Type B pancreatic cell (in vitro differentiated cells): ENCODE data around the gene NACC1. TPM values are rescaled to one million over a fixed set of nuclear protein-coding genes. Genes with fewer than 3 reads are reported as not detected.
"Not testable (repeated sequence)": the region's sequence is repeated elsewhere in the genome, so short reads cannot be mapped to it uniquely, and the experiment has no call there.

Experiments
- DNase-seq: peaks from one replicate; pipeline ENCODE4 v3.0.0; 2021; ENCODE audit warnings: mixed read lengths; ENCODE audit not compliant: unreplicated experiment; ENCODE audit errors: extremely low spot score
- H3K27ac Mint-ChIP-seq: 2 replicates; pipeline ENCODE4 v1.8.0; 2021; ENCODE audit warnings: mild to moderate bottlenecking, mixed read lengths
- H3K27me3 Mint-ChIP-seq: 2 replicates; pipeline ENCODE4 v1.8.0; 2021; ENCODE audit warnings: mixed read lengths
- H3K36me3 Mint-ChIP-seq: 2 replicates; pipeline ENCODE4 v1.8.0; 2021; ENCODE audit warnings: mixed read lengths
- H3K4me1 Mint-ChIP-seq: one replicate; pipeline ENCODE4 v1.8.0; 2021; ENCODE audit warnings: mixed read lengths; ENCODE audit not compliant: unreplicated experiment
- H3K4me3 Mint-ChIP-seq: 2 replicates; pipeline ENCODE4 v1.8.0; 2021; ENCODE audit warnings: mild to moderate bottlenecking, mixed read lengths
- H3K9me3 Mint-ChIP-seq: 2 replicates; pipeline ENCODE4 v1.8.0; 2021; ENCODE audit warnings: mixed read lengths
- total RNA-seq: library from RNA; stranded (reverse); gene quantifications from 2 replicates; pipeline ENCODE4 v1.2.1, GENCODE V29; 2021; ENCODE audit warnings: low replicate concordance
- TF ChIP-seq, protein P1 (sequence below): fragments of 200-600 bp; sonication (generic); conservative IDR thresholded peaks from 2 replicates; pipeline ENCODE4 v1.5.0; 2021; ENCODE audit warnings: antibody characterized with exemption, mild to moderate bottlenecking

The NACC1 gene
- total RNA-seq, 1 donor from 2014 or later, result 66.8 TPM

GRCh38 chr19:13173139-13173737 lies 55.2 kb downstream of the NACC1 start:
- Mint-ChIP-seq H3K9me3 (no peaks in the 10 kb centered on the region), H3K36me3 (no peaks in the 10 kb centered on the region), H3K4me1 (peaks cover 12% of the 10 kb centered on the region), H3K27ac (peak overlapping the region; percentile 26), H3K4me3 (no peak overlapping the region), H3K27me3 (no peaks in the 10 kb centered on the region)
- no peak for DNase-seq
- TF ChIP-seq, protein P1, sequence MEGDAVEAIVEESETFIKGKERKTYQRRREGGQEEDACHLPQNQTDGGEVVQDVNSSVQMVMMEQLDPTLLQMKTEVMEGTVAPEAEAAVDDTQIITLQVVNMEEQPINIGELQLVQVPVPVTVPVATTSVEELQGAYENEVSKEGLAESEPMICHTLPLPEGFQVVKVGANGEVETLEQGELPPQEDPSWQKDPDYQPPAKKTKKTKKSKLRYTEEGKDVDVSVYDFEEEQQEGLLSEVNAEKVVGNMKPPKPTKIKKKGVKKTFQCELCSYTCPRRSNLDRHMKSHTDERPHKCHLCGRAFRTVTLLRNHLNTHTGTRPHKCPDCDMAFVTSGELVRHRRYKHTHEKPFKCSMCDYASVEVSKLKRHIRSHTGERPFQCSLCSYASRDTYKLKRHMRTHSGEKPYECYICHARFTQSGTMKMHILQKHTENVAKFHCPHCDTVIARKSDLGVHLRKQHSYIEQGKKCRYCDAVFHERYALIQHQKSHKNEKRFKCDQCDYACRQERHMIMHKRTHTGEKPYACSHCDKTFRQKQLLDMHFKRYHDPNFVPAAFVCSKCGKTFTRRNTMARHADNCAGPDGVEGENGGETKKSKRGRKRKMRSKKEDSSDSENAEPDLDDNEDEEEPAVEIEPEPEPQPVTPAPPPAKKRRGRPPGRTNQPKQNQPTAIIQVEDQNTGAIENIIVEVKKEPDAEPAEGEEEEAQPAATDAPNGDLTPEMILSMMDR, result no peak

- no peak for DNase-seq
- Mint-ChIP-seq H3K27ac (no peak overlapping the region), H3K4me3 (no peak overlapping the region), H3K4me1 (peaks cover 12% of the 10 kb centered on the region), H3K36me3 (no peaks in the 10 kb centered on the region), H3K9me3 (no peaks in the 10 kb centered on the region), H3K27me3 (no peaks in the 10 kb centered on the region)
- TF ChIP-seq, protein P1, result no peak
These were observed 58.3 kb downstream of the NACC1 start for GRCh38 chr19:13176345-13176744.

DNA sequence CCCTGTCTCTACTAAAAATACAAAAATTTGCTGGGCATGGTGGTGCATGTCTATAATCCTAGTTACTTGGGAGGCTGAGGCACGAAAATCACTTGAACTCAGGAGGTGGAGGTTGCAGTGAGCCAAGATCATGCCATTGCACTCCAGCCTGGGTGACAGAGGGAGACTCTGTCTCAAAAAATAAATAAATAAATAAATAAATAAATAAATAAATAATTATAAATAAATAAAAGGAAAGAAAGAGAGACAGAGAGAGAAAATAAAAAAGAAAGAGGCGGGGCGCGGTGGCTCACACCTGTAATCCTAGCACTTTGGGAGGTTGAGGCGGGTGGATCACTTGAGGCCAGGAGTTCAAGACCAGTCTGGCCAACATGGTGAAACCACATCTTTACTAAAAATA lies 59.5 kb downstream of the NACC1 start:
- not testable (repeated sequence) for H3K4me3 Mint-ChIP-seq, H3K4me1 Mint-ChIP-seq, H3K36me3 Mint-ChIP-seq, H3K9me3 Mint-ChIP-seq, H3K27me3 Mint-ChIP-seq, DNase-seq, H3K27ac Mint-ChIP-seq

GRCh38 chr19:13178291-13178690 lies 60.2 kb downstream of the NACC1 start:
- H3K27me3 Mint-ChIP-seq, DNase-seq, H3K9me3 Mint-ChIP-seq, H3K4me1 Mint-ChIP-seq, H3K27ac Mint-ChIP-seq, H3K4me3 Mint-ChIP-seq, H3K36me3 Mint-ChIP-seq: not testable (repeated sequence)

GRCh38 chr19:13181747-13182388 lies 63.8 kb downstream of the NACC1 start:
- no peak overlapping the region for H3K4me3 Mint-ChIP-seq

DNA sequence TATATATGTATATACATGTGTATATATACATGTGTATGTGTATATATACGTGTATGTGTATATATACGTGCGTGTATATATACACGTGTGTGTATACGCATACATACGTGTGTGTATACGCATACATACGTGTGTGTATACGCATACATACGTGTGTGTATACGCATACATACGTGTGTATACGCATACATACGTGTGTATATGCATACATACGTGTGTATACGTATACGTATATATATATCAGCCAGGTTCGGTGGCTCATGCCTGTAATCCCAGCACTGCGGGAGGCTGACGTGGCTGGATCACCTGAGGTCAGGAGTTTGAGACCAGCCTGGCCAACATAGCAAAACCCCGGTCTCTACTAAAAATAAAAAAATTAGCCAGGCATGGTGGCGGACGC lies 66.9 kb downstream of the NACC1 start:
- H3K4me3 Mint-ChIP-seq, H3K4me1 Mint-ChIP-seq, H3K9me3 Mint-ChIP-seq, DNase-seq, H3K27me3 Mint-ChIP-seq, H3K36me3 Mint-ChIP-seq, H3K27ac Mint-ChIP-seq: not testable (repeated sequence)

More at GRCh38 chr19:13181747-13182388, 63.8 kb downstream of the NACC1 start:
- TF ChIP-seq, protein P1, result no peak
- H3K36me3 Mint-ChIP-seq, result no peaks in the 10 kb centered on the region
- DNase-seq, result no peak
- peak overlapping the region; percentile 65 for H3K27ac Mint-ChIP-seq
- H3K9me3 Mint-ChIP-seq, result no peaks in the 10 kb centered on the region
- H3K27me3 Mint-ChIP-seq, result no peaks in the 10 kb centered on the region
- peaks cover 5% of the 10 kb centered on the region for H3K4me1 Mint-ChIP-seq

GRCh38 chr19:13185763-13186657 lies 67.9 kb downstream of the NACC1 start:
- DNase-seq, H3K27ac Mint-ChIP-seq, H3K4me1 Mint-ChIP-seq, H3K27me3 Mint-ChIP-seq, H3K4me3 Mint-ChIP-seq, H3K36me3 Mint-ChIP-seq, H3K9me3 Mint-ChIP-seq: not testable (repeated sequence)

GRCh38 chr19:13186688-13187087 lies 68.6 kb downstream of the NACC1 start:
- H3K36me3 Mint-ChIP-seq, H3K4me1 Mint-ChIP-seq, H3K4me3 Mint-ChIP-seq, DNase-seq, H3K27ac Mint-ChIP-seq, H3K27me3 Mint-ChIP-seq, H3K9me3 Mint-ChIP-seq: not testable (repeated sequence)
